ENCODE results near the gene IL18.

DNA sequence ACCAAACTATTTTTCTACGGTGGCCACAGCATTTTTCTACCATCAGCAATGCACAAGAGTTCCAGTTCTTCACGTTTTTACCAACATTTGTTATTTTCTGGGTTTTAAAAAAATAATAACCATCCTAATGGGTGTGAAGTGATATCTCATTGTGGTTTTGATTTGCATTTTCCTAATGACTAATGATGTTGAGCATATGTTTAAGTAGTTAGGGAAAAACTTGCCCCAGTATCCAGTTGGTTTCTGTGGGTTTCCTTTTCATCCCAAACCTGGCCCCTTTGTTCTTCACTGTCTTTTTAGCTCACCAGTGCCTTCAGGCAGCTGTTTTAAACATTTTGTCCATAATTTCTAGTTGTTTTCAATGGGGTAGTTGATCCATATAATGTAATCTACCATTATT, 47.6 kb upstream of the IL18 start:
- TF ChIP-seq TAF1 (conservative IDR thresholded peaks at IDR 0.05) (no peak), GABPA (IDR thresholded peaks at IDR 0.05 in 1 of 2, conservative IDR thresholded peaks at IDR 0.05 in 1 of 2) (no peak)
- TF ChIP-seq, protein P1, sequence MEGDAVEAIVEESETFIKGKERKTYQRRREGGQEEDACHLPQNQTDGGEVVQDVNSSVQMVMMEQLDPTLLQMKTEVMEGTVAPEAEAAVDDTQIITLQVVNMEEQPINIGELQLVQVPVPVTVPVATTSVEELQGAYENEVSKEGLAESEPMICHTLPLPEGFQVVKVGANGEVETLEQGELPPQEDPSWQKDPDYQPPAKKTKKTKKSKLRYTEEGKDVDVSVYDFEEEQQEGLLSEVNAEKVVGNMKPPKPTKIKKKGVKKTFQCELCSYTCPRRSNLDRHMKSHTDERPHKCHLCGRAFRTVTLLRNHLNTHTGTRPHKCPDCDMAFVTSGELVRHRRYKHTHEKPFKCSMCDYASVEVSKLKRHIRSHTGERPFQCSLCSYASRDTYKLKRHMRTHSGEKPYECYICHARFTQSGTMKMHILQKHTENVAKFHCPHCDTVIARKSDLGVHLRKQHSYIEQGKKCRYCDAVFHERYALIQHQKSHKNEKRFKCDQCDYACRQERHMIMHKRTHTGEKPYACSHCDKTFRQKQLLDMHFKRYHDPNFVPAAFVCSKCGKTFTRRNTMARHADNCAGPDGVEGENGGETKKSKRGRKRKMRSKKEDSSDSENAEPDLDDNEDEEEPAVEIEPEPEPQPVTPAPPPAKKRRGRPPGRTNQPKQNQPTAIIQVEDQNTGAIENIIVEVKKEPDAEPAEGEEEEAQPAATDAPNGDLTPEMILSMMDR (IDR thresholded peaks at IDR 0.05; ENCODE audit: low read depth, low read length, missing input control), result no peak

All from liver (tissue), 3 donors.